GM21717 (cell line): ENCODE results near the gene CAD.
"Not testable (repeated sequence)": the region's sequence is repeated elsewhere in the genome, so short reads cannot be mapped to it uniquely, and the experiment has no call there.

Source experiments
- ATAC-seq: cut with Tn5 transposase; IDR thresholded peaks from one replicate; pipeline ENCODE4 v1.9.1; 2021; ENCODE audit warnings: mild to moderate bottlenecking, moderate library complexity; ENCODE audit not compliant: unreplicated experiment

CAD gene

DNA sequence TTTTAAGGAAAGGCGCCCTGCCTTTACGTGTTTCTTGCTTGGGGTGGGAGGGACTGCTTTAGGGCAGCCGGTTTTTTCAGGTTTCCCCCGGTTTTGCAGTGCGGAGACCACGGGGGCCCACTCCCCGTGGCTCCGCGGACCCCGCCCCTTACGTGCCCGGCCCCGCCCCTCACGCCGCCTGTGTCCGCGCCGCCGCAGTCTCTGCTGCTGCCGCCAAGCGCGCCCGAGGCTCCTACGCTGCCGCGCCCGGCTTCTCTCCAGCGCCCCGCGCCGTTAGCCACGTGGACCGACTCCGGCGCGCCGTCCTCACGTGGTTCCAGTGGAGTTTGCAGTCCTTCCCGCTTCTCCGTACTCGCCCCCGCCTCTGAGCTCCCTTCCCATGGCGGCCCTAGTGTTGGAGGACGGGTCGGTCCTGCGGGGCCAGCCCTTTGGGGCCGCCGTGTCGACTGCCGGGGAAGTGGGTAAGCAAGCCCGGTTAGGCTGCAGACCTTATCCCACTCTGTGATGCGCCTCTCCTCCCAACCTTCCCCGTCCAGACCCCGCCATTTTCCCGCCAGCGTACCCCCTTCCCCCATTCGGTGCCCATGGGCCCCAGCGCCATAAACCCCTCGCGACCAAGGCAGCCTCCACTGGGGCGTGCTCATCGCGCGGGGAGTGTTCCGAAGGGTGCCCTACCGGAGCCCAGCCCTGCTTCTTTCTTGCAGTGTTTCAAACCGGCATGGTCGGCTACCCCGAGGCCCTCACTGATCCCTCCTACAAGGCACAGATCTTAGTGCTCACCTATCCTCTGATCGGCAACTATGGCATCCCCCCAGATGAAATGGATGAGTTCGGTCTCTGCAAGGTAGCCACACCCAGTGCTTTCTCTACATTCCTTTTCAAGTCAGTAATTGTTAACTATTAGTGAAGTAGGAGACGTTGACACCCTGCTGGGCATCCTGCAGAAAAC is at the start of gene CAD:
TSS of gene CAD (plus strand) at position 197 of the 949 bp plus-strand sequence. CDS start at position 380, 183 bp downstream.
- peak; percentile 55 for ATAC-seq

DNA sequence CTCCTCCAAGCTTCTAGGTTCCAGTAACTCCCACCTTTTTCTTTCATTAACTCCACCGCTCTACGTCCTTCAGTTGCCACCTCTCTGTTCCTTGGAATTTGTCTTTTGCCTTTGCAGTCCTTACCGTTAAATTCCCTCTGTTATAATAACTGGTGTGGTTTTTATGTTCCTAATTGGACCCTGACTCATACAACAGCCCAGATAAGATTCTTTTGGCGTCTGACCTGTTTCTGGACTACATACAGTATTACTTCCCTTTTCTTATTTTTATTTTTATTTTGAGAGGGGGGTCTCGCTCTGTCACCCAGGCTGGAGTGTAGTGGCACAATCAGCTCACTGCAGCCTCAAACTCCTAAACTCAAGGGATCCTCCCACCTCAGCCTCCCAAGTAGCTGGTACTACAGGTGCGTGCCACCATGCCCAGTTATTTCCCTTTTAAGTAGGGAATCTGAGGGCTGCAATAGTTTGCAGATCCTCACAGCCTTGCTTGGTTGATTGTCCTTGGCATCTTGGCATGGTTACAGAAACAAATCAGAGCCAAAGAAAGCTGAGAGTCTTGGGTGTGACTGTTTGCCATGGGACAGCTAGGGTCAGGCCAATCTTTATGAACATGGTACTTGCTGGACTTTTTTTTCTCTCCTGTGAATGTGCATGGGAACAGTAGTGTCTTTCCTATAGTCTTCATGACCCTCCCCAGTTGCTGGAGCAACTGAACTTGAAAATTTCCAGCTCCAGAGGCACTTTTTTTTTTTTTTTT is 46.4 kb upstream of the CAD start:
- no peak for ATAC-seq

DNA sequence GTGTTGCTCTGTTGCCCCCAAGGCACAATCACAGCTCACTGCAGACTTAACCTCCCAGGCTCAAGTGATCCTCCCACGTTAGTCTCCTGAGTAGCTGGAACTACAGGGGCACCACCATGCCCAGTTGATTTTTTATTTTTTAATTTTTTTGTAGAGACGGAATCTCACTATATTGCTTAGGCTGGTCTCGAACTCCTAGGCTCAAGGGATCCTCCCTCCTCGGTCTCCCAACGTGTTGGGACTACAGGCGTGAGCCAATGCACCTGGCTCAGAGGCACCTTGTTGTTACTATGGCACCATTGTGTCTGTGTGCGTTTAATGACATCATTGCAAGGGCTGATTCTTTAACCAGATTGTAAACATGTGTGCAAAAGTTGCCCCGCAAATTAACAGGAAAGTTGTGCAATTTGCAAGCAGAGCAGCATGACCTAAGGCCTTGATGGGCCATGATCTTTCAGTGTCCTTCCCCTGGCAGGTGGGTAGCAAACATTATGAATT is 45.8 kb upstream of the CAD start:
- ATAC-seq, result no peak

DNA sequence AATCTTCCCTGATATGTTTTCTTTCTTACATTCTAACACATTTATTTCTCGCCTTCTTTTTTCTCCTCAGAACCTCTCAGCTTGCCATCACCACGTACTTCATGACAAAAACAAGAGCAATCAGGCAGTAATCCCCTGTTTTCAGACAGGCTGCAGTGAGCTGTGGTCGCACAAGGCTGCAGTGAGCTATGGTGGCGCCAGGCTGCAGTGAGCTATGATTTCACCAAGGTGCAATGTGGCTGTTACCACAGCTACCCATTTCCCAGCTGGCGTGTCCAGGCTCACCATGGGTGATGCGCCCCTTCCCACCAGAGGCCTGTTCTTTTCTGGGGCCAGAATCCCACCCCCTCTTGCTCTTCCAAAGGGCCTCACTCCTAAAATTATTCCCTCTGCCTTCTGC is 42.5 kb upstream of the CAD start:
- ATAC-seq, result no peak

GRCh38 chr2:27175330-27175729 is 41.8 kb upstream of the CAD start:
- no peak for ATAC-seq

- ATAC-seq, result not testable (repeated sequence)
Measured at GRCh38 chr2:27175781-27176180, 41.4 kb upstream of the CAD start.

DNA sequence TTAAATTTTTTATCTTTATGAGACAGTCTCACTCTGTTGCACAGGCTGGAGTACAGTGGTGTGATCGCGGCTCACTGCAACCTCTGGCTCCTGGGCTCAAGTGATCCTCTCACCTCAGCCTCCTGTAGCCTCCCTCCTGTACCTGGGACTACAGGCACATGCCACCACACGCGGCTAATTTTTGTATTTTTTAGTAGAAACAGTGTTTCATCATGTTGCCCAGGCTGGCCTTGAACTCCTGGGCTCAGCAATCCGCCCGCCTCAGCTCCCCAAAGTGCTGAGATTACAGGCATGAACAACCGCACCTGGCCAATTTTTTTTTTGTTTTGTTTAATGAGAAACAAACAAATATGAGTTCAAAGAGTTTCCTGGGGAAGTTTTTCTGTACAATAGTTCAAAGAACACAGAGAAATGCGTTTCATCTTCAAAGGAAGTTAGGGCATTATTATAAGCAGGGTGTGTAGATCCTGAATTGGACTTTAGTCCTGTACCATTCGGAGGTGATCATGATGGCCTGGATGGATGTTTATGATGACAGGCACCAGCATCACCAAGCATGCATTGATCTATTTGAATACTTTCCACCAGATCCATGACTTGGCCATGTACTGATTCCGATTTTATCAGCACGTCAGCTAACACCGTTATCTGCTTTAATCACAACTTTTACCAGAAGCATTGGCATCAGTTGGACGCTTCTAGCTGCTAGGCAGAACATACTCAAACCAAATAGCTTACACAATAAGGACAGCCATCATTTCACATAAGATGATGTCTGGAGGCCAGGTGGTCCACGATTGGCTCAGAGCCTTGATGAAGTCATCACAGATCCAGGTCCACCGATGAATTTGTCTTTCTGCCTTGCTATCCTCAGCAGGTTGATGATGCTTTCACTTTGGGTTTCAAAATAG is 39.5 kb upstream of the CAD start:
- no peak for ATAC-seq

GRCh38 chr2:27178469-27178868 is 38.7 kb upstream of the CAD start:
- no peak for ATAC-seq

- ATAC-seq, result no peak
Measured at GRCh38 chr2:27179344-27180000, 37.7 kb upstream of the CAD start.

- no peak for ATAC-seq
Measured at GRCh38 chr2:27182346-27182745, 34.8 kb upstream of the CAD start.

DNA sequence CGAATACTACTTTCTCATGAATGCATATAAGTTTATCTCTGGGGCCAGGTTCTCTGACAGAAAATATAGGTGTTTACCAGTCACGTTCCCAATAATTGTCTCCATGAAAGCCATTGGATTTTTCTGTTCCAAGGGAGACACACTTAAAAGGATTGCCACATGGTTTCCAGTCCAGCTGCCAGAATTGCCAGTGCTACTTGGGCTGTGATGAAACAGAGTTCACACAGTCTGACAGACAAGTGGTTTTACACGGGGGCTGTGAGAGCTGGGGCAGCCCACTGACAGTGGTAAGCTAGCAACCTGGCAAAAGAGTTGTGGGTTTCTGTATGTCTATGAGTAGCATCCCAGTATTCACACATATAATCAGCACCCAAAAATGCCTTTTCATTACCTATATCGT is 33.1 kb upstream of the CAD start:
- ATAC-seq, result no peak

DNA sequence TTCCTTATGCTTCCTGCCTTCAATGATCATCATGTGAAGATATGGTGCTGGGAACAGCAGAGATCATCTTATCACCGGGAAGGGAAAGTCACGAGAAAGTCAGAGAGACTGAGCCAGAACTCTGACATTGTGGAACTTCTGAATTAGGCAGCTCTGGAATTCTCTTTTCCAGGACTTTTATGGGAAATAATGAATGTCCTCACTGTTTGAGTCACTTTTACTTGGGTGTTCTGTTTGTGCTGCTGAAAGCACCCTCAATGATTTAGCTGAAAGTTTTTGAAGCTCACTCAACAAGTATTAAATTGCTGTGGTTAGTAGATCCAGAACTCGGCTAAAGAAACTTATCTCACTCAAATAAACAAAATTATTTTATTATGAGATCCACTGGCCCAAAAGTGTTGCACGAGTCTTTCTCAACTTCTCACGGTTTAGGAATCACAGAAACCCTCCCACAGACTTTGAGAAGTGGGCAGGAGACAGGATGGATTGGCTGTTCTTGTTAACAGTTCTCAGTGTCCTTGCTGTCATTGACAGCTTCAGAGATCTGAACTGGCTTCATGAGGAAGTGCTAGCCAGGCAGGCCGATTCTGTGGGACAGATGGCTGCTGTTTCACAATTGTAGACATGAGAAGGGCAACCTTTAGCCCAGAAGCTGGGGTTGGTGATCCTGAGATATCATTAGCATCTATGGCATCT is 31.7 kb upstream of the CAD start:
- no peak for ATAC-seq

DNA sequence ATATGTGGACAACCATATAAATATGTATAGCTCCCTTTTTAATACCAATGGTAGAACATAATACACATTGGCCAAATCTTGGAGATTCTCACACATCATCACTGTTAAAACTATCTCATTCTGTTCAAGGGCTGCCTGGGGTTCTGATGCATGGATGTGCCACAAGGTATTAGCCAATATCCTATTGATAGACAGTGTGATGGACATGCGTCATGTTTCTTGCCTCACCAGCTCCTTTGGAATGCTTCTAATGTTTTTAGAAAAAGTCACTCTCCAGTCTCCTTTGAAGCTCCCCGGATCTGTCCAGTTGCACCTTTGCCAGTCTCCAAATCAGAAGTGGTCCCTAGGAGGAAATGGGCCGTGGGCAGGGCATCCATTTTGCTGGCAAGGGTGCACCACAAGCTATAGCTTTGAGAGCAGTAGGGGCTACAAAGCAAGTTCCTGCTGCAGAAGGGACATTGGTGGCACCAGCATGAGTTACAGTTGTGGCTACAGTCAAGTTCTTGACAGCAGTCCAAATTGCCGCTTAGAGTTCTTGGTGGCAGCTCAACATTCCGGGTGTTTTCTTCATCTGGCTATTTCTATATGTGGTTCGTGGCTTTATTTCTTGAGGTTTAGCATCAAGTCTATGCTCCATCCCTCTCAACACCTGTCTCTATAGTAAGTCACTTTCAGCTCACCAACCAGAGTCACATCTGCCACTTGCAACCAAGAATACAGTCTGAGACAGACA is 30.4 kb upstream of the CAD start:
- ATAC-seq, result no peak

DNA sequence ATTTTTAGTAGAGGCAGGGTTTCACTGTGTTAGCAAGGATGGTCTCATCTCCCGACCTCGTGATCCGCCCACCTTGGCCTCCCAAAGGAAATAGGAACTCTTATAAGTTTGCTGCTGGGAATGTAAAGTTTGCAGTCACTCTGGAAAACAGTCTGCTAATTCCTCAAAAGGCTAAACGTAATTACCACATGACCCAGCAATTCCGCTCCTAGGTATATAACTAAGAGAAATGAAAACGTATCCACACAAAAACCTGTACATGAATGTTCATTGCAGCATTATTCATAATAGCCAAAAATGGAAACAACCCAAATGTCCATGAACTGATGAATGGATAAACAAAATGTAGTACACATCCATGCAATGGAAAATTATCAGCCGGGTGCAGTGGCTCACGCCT is 27.2 kb upstream of the CAD start:
- ATAC-seq, result no peak

DNA sequence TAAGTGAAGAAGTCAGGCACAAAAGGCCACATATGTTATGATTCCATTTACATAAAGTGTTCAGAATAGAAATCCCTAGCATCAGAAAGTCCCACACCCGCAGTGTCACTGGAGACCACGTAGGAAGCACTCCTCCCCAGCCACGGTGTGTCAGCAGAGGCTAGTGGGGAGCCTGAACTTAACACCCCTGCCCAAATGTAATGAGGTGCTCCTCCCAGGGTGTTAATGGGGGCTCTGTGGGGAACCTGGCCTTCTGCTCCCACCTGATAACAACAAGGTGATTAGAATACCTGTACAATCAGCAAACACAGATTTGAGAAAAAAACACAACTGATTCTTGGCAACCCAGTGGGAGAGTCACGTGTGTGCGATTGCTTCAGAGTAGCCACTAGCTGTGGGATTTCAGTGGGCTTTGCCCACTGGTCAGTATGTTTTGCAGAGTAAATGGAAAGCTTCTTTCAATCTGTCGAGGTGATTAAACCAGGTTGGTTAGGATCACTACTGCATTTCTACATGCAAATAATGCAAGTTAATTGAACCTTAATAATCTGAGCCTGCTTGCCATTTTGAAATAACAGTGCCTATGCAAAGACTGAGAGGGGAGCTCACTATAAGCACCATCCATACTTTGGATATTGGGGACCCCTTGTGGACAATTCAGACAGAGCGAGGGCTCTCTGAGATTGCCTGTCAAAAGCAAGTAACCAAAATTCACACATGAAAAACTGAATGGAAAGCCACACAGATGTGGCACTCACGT is 25.9 kb upstream of the CAD start:
- no peak for ATAC-seq

- ATAC-seq, result no peak
Measured at GRCh38 chr2:27194538-27195354, 22.4 kb upstream of the CAD start.

- not testable (repeated sequence) for ATAC-seq
Measured at GRCh38 chr2:27195799-27196198, 21.4 kb upstream of the CAD start.
